ENCODE measurements around the gene GALR3. TPM values are rescaled to one million over a fixed set of nuclear protein-coding genes. Genes with fewer than 3 reads are reported as not detected.

The GALR3 gene
- polyA plus RNA-seq, 3 donors = not detected

- Mint-ChIP-seq H3K27me3 (ENCODE audit: low read depth in 3 of 3) (peaks cover 6 to 7% (median 6%) of the 10 kb centered on the region in 3 donors), H3K36me3 (no peaks in the 10 kb centered on the region), H3K9me3 (no peaks in the 10 kb centered on the region), H3K27ac (no peak overlapping the region), H3K4me1 (peaks cover 6% of the 10 kb centered on the region), H3K4me3 (no peak overlapping the region)
- no peak overlapping the region for H3K9ac ChIP-seq (ENCODE audit: insufficient read depth, low read length, poor library complexity, severe bottlenecking)
- no peaks in the 10 kb centered on the region for H4K20me1 ChIP-seq (ENCODE audit: insufficient read depth, low read length)
- H3K9me3 ChIP-seq (replicated peaks in 1 of 2; ENCODE audit: control insufficient read depth in 1 of 2, insufficient read depth in 1 of 2, low read length in 2 of 2) = no peaks in the 10 kb centered on the region
- H3K79me2 ChIP-seq (ENCODE audit: insufficient read depth, low read length) = no peaks in the 10 kb centered on the region
- no peak for TF ChIP-seq CTCF (IDR thresholded peaks at IDR 0.05)
- H3K4me3 ChIP-seq (replicated peaks in 1 of 3; ENCODE audit: low read depth in 2 of 3, low read length in 3 of 3) = no peak overlapping the region
- no CpG with 5 or more reads among the region's 6 CpGs for WGBS (ENCODE audit: insufficient coverage)
- no peaks in the 10 kb centered on the region for H3K36me3 ChIP-seq (replicated peaks in 1 of 2; ENCODE audit: control insufficient read depth in 1 of 2, insufficient read depth in 2 of 2, low read length in 2 of 2)
- intact Hi-C loops (cut with micrococcal nuclease) = no loop called here
- no peak for DNase-seq
- no peak overlapping the region for H3K4me2 ChIP-seq (replicated peaks; ENCODE audit: extremely low read depth, low read length, poor library complexity, severe bottlenecking)
- no peak overlapping the region for H2AFZ ChIP-seq (ENCODE audit: insufficient read depth, low read depth, low read length, poor library complexity, severe bottlenecking)
- H3K27me3 ChIP-seq (ENCODE audit: control insufficient read depth in 2 of 2, insufficient read depth in 2 of 2, low read length in 2 of 2) = no peaks in the 10 kb centered on the region
- H3K4me1 ChIP-seq (ENCODE audit: control insufficient read depth in 1 of 2, insufficient read depth in 2 of 2, low read length in 2 of 2) = no peaks in the 10 kb centered on the region
- H3K27ac ChIP-seq (ENCODE audit: low read depth in 1 of 2, low read length in 2 of 2) = no peak overlapping the region
Measured at GRCh38 chr22:37792494-37792893, 30.7 kb upstream of the GALR3 start.

GRCh38 chr22:37794376-37794775, 28.8 kb upstream of the GALR3 start:
- TF ChIP-seq CTCF (IDR thresholded peaks at IDR 0.05) = no peak
- H3K9me3 ChIP-seq (replicated peaks in 1 of 2; ENCODE audit: control insufficient read depth in 1 of 2, insufficient read depth in 1 of 2, low read length in 2 of 2) = no peaks in the 10 kb centered on the region
- H3K4me2 ChIP-seq (replicated peaks; ENCODE audit: extremely low read depth, low read length, poor library complexity, severe bottlenecking) = no peak overlapping the region
- Mint-ChIP-seq H3K27me3 (ENCODE audit: low read depth in 3 of 3) (peaks cover 7 to 11% (median 7%) of the 10 kb centered on the region in 3 donors), H3K9me3 (no peaks in the 10 kb centered on the region), H3K36me3 (no peaks in the 10 kb centered on the region), H3K4me1 (peaks cover 6% of the 10 kb centered on the region), H3K4me3 (no peak overlapping the region), H3K27ac (no peak overlapping the region)
- no peak overlapping the region for H2AFZ ChIP-seq (ENCODE audit: insufficient read depth, low read depth, low read length, poor library complexity, severe bottlenecking)
- intact Hi-C loops (cut with micrococcal nuclease) = no loop called here
- H4K20me1 ChIP-seq (ENCODE audit: insufficient read depth, low read length) = no peaks in the 10 kb centered on the region
- no peak overlapping the region for H3K27ac ChIP-seq (ENCODE audit: low read depth in 1 of 2, low read length in 2 of 2)
- no peaks in the 10 kb centered on the region for H3K79me2 ChIP-seq (ENCODE audit: insufficient read depth, low read length)
- no peaks in the 10 kb centered on the region for H3K36me3 ChIP-seq (replicated peaks in 1 of 2; ENCODE audit: control insufficient read depth in 1 of 2, insufficient read depth in 2 of 2, low read length in 2 of 2)
- no peak overlapping the region for H3K9ac ChIP-seq (ENCODE audit: insufficient read depth, low read length, poor library complexity, severe bottlenecking)
- H3K4me3 ChIP-seq (replicated peaks in 1 of 3; ENCODE audit: low read depth in 2 of 3, low read length in 3 of 3) = no peak overlapping the region
- 83% methylated on average over 1 of the region's 2 CpGs for WGBS (ENCODE audit: insufficient coverage)
- H3K27me3 ChIP-seq (ENCODE audit: control insufficient read depth in 2 of 2, insufficient read depth in 2 of 2, low read length in 2 of 2) = no peaks in the 10 kb centered on the region
- DNase-seq = no peak
- H3K4me1 ChIP-seq (ENCODE audit: control insufficient read depth in 1 of 2, insufficient read depth in 2 of 2, low read length in 2 of 2) = no peaks in the 10 kb centered on the region

Measured in CD14-positive monocyte (primary cell).